H1 (cell line): ENCODE results near the gene CCDC184.

Experiments
- BRCA1 ChIP-seq: IDR thresholded peaks from 2 replicates; pipeline ENCODE4 v1.6.1; 2012; ENCODE audit warnings: low read depth, low read length, improper control_type of control experiment
- CHD2 ChIP-seq: IDR thresholded peaks from 2 replicates; pipeline ENCODE4 v1.6.1; 2012; ENCODE audit warnings: low read length, improper control_type of control experiment
- EGR1 ChIP-seq: IDR thresholded peaks from 2 replicates; pipeline ENCODE4 v1.6.1; 2011; ENCODE audit warnings: low read depth, low read length, borderline replicate concordance
- EP300 ChIP-seq, 2 experiments: IDR thresholded peaks; 1 replicate in 1 of 2; 2 replicates in 1 of 2; pipeline ENCODE4 v1.6.1; 2011 to 2012; ENCODE audit warnings: low read depth in 2 of 2, low read length in 2 of 2, mild to moderate bottlenecking in 2 of 2, borderline replicate concordance in 1 of 2, inconsistent platforms in 1 of 2, moderate library complexity in 1 of 2
- POLR2A ChIP-seq, 2 experiments: IDR thresholded peaks; 1 replicate in 1 of 2; 2 replicates in 1 of 2; pipeline ENCODE4 v1.6.1; 2011; ENCODE audit warnings: low read depth in 2 of 2, low read length in 2 of 2, mild to moderate bottlenecking in 2 of 2; ENCODE audit errors: control extremely low read depth in 1 of 2
- POLR2AphosphoS5 ChIP-seq: IDR thresholded peaks from 2 replicates; pipeline ENCODE4 v1.6.1; 2011; ENCODE audit warnings: low read depth, low read length
- RBBP5 ChIP-seq: IDR thresholded peaks from 2 replicates; pipeline ENCODE4 v1.7.1; 2012; ENCODE audit warnings: low read depth, mild to moderate bottlenecking, inconsistent platforms, low read length, moderate library complexity, borderline replicate concordance
- SUZ12 ChIP-seq: fragments of 200-600 bp; sonication (generic); IDR thresholded peaks from 2 replicates; pipeline ENCODE4 v1.6.1; 2012; ENCODE audit warnings: mild to moderate bottlenecking, inconsistent platforms, low read length, moderate library complexity, mixed read lengths
- TF ChIP-seq, protein P1 (sequence below), 3 experiments: IDR thresholded peaks; 1 replicate in 2 of 3; 2 replicates in 1 of 3; pipeline versions ENCODE4 v1.5.1 to v1.6.1; 2011; ENCODE audit warnings: low read length in 3 of 3, mild to moderate bottlenecking in 3 of 3, inconsistent platforms in 2 of 3, low read depth in 1 of 3, moderate library complexity in 1 of 3; ENCODE audit not compliant: insufficient read depth in 1 of 3; ENCODE audit errors: control extremely low read depth in 1 of 3

DNA sequence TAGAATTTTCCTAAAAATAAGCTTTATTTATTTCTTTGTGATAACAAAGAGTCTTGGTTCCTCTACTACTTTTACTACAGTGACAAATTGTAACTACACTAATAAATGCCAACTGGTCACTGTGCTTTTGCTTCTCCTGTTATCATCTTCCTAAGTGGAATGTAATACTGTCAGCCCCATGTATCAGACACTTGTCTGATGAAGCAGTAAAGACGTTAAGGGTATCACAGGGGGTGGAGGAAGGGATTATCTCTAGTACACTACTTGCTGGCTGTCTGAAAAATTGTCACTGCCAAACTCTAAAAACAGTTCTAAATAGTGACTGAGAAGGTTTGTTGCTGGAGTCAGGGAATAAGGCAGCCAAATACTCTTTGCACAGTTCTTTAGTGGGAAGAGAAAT, 37.5 kb upstream of the CCDC184 start:
- no peak for TF ChIP-seq SUZ12
- TF ChIP-seq, protein P1, sequence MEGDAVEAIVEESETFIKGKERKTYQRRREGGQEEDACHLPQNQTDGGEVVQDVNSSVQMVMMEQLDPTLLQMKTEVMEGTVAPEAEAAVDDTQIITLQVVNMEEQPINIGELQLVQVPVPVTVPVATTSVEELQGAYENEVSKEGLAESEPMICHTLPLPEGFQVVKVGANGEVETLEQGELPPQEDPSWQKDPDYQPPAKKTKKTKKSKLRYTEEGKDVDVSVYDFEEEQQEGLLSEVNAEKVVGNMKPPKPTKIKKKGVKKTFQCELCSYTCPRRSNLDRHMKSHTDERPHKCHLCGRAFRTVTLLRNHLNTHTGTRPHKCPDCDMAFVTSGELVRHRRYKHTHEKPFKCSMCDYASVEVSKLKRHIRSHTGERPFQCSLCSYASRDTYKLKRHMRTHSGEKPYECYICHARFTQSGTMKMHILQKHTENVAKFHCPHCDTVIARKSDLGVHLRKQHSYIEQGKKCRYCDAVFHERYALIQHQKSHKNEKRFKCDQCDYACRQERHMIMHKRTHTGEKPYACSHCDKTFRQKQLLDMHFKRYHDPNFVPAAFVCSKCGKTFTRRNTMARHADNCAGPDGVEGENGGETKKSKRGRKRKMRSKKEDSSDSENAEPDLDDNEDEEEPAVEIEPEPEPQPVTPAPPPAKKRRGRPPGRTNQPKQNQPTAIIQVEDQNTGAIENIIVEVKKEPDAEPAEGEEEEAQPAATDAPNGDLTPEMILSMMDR (IDR thresholded peaks at IDR 0.05; ENCODE audit: control extremely low read depth in 1 of 3, insufficient read depth in 1 of 3, low read depth in 1 of 3, low read length in 3 of 3), result no peak
- no peak for TF ChIP-seq EGR1
- TF ChIP-seq EP300 (IDR thresholded peaks at IDR 0.05; ENCODE audit: borderline replicate concordance in 1 of 2, low read depth in 2 of 2, low read length in 2 of 2), result no peak
- TF ChIP-seq BRCA1, result no peak
- TF ChIP-seq POLR2AphosphoS5, result no peak
- no peak for TF ChIP-seq POLR2A (IDR thresholded peaks at IDR 0.05; ENCODE audit: control extremely low read depth in 1 of 2, low read depth in 2 of 2, low read length in 2 of 2)
- no peak for TF ChIP-seq CHD2
- no peak for TF ChIP-seq RBBP5
